Measurements from ENCODE around the gene RPS6KA1.
"Not testable (repeated sequence)": the region's sequence is repeated elsewhere in the genome, so short reads cannot be mapped to it uniquely, and the experiment has no call there.

The RPS6KA1 gene

DNA sequence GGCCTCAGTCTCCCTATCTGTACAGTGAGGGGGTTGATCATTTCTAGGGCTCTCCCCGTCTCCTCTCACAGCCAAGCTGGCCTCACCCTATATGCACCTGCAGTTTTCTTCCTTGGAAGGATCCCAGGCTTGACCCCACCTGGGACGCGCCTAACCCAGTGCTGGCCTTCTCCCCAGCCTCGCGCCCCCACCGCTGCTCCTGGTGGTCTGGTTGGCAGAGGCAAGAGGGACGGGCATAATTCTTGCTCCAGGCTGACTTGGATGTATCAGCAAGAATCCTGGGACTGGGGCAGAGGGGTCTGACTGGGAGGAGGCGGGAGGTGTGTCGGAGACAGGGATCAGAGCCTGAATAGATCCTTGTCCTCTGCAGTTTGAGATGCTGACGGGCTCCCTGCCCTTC is 25.2 kb downstream of the RPS6KA1 start:
- DNase-seq (ENCODE audit: low spot score): no peak

GRCh38 chr1:26555550-26555981 is 26.0 kb downstream of the RPS6KA1 start:
- peak; percentile 98 for DNase-seq (ENCODE audit: low spot score)

DNA sequence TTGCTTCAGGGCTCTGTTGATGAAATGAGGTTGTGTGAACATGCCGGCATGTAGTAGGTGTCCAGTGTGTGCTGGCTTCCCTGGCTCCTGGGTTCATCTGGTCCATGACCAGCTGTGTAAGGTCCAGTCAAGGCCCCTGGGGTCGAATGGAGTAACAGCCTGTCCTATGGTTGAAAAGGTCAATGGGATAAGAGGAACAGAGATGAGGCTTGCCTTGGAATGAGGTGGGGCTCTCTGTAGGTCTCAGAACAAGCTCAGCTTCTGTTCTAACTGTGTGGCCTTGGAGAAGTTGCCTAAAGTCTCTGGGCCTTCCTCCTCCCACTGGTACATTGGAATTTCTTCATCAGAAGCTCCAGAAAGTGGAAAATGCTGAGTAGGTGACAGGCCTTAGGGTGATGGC is 26.6 kb downstream of the RPS6KA1 start:
- DNase-seq (ENCODE audit: low spot score): no peak

DNA sequence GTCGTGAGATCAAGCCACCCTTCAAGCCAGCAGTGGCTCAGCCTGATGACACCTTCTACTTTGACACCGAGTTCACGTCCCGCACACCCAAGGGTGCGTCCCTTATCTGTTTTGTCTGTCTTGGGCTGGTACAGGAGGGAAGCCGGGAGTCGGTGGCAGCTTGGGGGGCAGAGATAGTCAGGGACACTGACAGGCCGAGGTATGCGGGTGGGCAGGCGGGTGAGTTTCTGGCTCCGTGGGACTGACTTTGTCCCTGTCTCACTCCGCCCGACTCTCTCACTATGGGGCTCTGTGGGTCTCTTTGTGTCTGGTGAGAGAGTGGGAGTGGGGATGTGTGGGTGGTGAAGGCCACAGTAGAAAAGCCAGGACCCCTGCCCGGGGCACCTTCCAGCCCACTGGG is 27.4 kb downstream of the RPS6KA1 start:
- no peak for DNase-seq (ENCODE audit: low spot score)

- no peak for DNase-seq (ENCODE audit: low spot score)
These were observed 29.1 kb downstream of the RPS6KA1 start for GRCh38 chr1:26558685-26559048.

DNA sequence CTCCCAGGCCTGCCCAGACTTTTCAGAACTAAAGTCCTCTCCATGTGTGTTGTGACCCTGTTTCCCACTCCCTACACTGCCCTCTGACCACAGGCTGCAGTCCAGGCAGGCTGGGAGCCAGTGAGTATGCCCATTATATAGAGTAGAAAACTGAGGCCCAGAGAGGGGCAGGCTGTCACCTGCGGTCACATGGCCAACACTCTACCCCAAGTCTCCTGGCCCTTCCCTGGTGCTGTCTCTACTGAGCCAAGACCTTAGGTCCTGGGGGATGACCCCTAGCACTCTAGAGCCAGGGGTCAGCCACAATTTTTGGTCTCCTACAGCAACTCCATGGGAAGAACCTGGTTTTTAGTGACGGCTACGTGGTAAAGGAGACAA is 30.8 kb downstream of the RPS6KA1 start:
- DNase-seq (ENCODE audit: low spot score): no peak

GRCh38 chr1:26570287-26570686 is 40.7 kb downstream of the RPS6KA1 start:
- no peak for DNase-seq (ENCODE audit: low spot score)

DNA sequence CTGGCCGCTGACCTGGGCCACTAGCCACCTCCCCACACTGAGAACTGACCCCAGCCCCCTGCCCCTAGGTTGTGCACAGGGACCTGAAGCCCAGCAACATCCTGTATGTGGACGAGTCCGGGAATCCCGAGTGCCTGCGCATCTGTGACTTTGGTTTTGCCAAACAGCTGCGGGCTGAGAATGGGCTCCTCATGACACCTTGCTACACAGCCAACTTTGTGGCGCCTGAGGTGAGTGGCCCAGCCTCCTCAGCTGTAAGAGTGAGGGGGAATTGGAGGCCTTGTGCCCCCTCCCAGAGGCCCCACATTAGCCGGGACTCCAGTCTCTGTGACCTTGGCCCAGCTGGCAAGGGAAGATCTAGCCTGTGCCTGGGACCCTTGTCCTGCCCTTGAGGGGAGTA is 41.8 kb downstream of the RPS6KA1 start:
- no peak for DNase-seq (ENCODE audit: low spot score)

GRCh38 chr1:26574018-26574417 is 44.5 kb downstream of the RPS6KA1 start:
- DNase-seq (ENCODE audit: low spot score): no peak

GRCh38 chr1:26574719-26575251 is 45.2 kb downstream of the RPS6KA1 start:
- peak; percentile 32 for DNase-seq (ENCODE audit: low spot score)

DNA sequence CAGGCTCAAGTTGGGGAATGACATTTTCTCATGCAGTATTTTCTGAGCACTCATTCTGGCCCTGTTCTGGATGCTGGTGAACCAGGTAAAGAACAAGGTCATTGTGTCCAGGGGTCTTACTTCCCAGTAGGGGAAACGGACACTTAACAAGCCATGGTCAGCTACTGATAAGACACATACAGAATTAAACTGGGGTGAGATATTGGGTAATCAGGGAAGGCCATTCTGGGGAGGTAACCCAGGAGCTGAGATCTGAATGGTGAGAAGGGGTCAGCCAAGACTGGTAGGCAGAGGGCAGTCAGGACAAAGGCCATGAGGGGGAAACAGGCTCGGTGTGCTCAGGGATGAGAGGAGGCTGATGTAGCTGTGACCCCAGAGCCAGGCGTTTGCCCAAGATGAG is 45.8 kb downstream of the RPS6KA1 start:
- DNase-seq (ENCODE audit: low spot score): no peak

- DNase-seq (ENCODE audit: low spot score): no peak
These were observed 48.6 kb downstream of the RPS6KA1 start for GRCh38 chr1:26578167-26578566.

GRCh38 chr1:26579681-26580111 is 50.1 kb downstream of the RPS6KA1 start:
- DNase-seq (ENCODE audit: low spot score): no peak

DNA sequence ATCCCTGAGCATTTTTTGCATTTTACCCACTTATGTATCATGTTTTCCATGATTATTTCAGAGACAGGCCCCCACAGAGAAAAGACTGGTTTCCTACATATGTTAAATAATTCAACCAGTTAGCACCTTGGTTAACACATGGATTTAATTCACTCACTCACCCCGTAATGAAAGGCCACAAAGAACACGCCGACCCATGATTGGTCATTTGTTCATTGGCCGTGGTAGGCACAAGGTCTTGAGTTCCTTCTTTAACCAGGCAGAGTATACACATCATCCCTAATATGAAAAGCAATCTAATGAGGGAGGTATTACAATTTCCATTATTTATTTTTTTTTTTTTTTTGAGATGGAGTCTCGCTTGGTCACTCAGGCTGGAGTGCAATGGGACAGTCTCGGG is 50.6 kb downstream of the RPS6KA1 start:
- DNase-seq (ENCODE audit: low spot score): no peak

GRCh38 chr1:26581287-26581651 is 51.7 kb downstream of the RPS6KA1 start:
- no peak for DNase-seq (ENCODE audit: low spot score)

DNA sequence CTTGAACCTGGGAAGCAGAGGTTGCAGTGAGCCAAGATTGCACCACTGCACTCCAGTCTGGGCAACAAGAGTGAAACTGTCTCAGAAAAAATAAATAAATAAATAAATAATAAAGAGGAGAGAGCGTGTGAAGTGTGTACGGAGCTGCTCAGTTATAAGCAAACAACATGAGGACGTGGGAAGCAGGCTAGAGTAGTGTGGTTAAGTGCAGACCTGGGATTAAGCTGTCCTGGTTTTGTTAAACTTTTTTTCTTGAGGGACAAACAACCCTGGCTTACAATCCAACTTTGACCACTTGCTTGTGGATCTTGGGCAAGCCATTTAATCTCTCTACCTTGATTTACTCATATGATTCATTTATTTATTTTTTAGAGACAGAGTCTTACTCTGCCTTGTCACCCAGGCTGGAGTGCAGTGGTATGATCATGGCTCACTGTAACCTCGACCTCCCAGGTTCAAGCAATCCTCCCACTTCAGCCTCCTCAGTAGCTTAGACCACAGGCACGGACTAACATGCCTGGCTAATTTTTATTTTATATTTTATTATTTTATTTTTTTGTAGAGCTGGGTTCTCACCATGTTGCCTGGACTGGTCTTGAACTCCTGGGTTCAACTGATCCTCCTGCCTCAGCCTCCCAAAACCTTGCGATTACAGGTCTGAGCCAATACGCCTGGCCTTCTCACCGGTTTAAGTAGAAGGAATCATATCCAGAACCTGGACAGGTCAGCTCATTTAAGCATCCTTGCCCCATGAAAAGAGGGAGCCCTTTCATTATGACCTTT is 52.7 kb downstream of the RPS6KA1 start:
- DNase-seq (ENCODE audit: low spot score): no peak

- no peak for DNase-seq (ENCODE audit: low spot score)
These were observed 53.4 kb downstream of the RPS6KA1 start for GRCh38 chr1:26582836-26583460.

- no peak for DNase-seq (ENCODE audit: low spot score)
These were observed 54.3 kb downstream of the RPS6KA1 start for GRCh38 chr1:26583646-26584485.

DNA sequence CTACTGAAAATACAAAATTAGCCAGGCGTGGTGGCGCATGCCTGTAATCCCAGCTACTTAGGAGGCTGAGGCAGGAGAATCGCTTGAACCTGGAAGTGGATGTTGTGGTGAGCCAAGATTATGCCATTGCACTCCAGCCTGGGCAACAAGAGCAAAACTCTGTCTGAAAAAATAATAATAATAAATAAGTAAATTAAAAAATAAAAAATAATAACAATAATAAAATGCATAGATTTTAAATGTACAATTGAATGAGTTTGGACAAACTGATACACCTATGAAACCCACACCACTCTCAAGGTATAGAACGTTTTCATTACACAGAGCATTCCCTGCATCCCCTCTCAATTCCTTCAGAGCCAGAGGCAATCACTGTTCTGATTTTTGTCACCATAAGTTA is 55.0 kb downstream of the RPS6KA1 start:
- not testable (repeated sequence) for DNase-seq (ENCODE audit: low spot score)

GRCh38 chr1:26585471-26585870 is 55.9 kb downstream of the RPS6KA1 start:
- DNase-seq (ENCODE audit: low spot score): no peak

GRCh38 chr1:26593385-26593784 is 63.8 kb downstream of the RPS6KA1 start:
- no peak for DNase-seq (ENCODE audit: low spot score)

GRCh38 chr1:26594593-26594992 is 65.0 kb downstream of the RPS6KA1 start:
- DNase-seq (ENCODE audit: low spot score): not testable (repeated sequence)

- peak; percentile 62 for DNase-seq (ENCODE audit: low spot score)
These were observed 68.1 kb downstream of the RPS6KA1 start for GRCh38 chr1:26597629-26598039.

Data from Ammon's horn (tissue), 1 donor.